ENCODE results near the gene RTBDN. TPM values are rescaled to one million over a fixed set of nuclear protein-coding genes. Genes with fewer than 3 reads are reported as not detected.

Gene RTBDN
- total RNA-seq, 1 donor from 2014 or later, result not detected

DNA sequence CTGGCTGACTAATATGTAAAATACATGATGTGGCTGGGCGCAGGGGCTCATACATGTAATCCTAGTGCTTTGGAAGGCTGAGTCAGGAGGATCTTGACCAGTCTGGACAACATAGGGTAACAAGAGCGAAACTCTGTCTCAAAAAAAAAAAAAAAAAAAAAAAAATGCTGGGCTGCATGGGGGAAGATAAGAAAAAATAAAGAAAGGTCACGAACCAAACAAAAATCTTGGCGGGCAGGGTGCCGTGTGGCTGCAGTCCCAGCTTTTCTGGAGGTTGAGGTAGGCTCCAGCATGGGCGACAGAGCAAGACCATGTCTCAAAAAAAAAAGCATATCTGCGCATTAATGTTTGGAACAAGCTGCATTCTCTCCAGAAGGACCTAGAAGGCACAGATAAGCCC lies 19.3 kb downstream of the RTBDN start:
- H3K9me3 Mint-ChIP-seq (ENCODE audit: low read depth), result no peaks in the 10 kb centered on the region
- TF ChIP-seq, protein P1, sequence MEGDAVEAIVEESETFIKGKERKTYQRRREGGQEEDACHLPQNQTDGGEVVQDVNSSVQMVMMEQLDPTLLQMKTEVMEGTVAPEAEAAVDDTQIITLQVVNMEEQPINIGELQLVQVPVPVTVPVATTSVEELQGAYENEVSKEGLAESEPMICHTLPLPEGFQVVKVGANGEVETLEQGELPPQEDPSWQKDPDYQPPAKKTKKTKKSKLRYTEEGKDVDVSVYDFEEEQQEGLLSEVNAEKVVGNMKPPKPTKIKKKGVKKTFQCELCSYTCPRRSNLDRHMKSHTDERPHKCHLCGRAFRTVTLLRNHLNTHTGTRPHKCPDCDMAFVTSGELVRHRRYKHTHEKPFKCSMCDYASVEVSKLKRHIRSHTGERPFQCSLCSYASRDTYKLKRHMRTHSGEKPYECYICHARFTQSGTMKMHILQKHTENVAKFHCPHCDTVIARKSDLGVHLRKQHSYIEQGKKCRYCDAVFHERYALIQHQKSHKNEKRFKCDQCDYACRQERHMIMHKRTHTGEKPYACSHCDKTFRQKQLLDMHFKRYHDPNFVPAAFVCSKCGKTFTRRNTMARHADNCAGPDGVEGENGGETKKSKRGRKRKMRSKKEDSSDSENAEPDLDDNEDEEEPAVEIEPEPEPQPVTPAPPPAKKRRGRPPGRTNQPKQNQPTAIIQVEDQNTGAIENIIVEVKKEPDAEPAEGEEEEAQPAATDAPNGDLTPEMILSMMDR (IDR thresholded peaks at IDR 0.05; ENCODE audit: unreplicated experiment), result no peak
- no peak for DNase-seq (ENCODE audit: low spot score, unreplicated experiment)
- H3K27me3 Mint-ChIP-seq, result no peaks in the 10 kb centered on the region
- no peaks in the 10 kb centered on the region for H3K4me1 Mint-ChIP-seq (ENCODE audit: low read depth)
- H3K27ac Mint-ChIP-seq, result no peak overlapping the region
- no peak overlapping the region for H3K4me3 Mint-ChIP-seq (ENCODE audit: low read depth)
- peaks cover 5% of the 10 kb centered on the region for H3K36me3 Mint-ChIP-seq (ENCODE audit: insufficient read depth)

- Mint-ChIP-seq H3K9me3 (ENCODE audit: low read depth) (no peaks in the 10 kb centered on the region), H3K27ac (peak within 1 kb of the TSS; percentile 93), H3K4me1 (ENCODE audit: low read depth) (peaks cover 17% of the 10 kb centered on the region), H3K4me3 (ENCODE audit: low read depth) (peak within 1 kb of the TSS; percentile 94), H3K36me3 (ENCODE audit: insufficient read depth) (peaks cover 3% of the 10 kb centered on the region), H3K27me3 (peaks cover 3% of the 10 kb centered on the region)
- TF ChIP-seq, protein P1 (IDR thresholded peaks at IDR 0.05; ENCODE audit: unreplicated experiment), result no peak
- DNase-seq (ENCODE audit: low spot score, unreplicated experiment), result peak; percentile 75
These were observed 27.9 kb downstream of the RTBDN start, which contains the start of gene RNASEH2A for GRCh38 chr19:12806242-12807081. TSS of gene RNASEH2A (plus strand) at chr19:12806584. CDS start at chr19:12806674, 90 bp downstream.

DNA sequence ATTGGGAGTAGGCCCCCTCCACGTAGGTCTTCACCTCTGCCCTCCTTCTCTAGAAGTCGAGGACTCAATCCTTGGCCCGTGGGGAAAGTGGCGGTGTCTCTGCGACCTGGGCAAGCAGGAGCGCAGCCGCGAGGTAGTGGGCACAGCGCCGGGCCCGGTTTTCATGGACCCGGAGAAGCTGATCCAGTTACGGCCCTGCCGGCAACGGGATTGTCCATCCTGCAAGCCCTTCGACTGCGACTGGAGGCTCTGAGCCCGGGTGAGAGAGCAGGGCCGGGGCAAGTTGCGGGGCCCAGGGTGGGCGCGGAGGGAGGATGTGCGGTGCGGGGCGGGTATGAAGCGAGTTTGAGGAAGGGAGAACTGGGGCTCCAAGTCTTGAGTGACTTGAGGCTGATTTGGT lies 30.3 kb downstream of the RTBDN start:
- no peak for DNase-seq (ENCODE audit: low spot score, unreplicated experiment)
- peaks cover 4% of the 10 kb centered on the region for H3K36me3 Mint-ChIP-seq (ENCODE audit: insufficient read depth)
- H3K4me3 Mint-ChIP-seq (ENCODE audit: low read depth), result peak overlapping the region; percentile 19
- no peak overlapping the region for H3K27ac Mint-ChIP-seq
- peaks cover 3% of the 10 kb centered on the region for H3K27me3 Mint-ChIP-seq
- peaks cover 25% of the 10 kb centered on the region for H3K4me1 Mint-ChIP-seq (ENCODE audit: low read depth)
- H3K9me3 Mint-ChIP-seq (ENCODE audit: low read depth), result no peaks in the 10 kb centered on the region
- TF ChIP-seq, protein P1 (IDR thresholded peaks at IDR 0.05; ENCODE audit: unreplicated experiment), result no peak

DNA sequence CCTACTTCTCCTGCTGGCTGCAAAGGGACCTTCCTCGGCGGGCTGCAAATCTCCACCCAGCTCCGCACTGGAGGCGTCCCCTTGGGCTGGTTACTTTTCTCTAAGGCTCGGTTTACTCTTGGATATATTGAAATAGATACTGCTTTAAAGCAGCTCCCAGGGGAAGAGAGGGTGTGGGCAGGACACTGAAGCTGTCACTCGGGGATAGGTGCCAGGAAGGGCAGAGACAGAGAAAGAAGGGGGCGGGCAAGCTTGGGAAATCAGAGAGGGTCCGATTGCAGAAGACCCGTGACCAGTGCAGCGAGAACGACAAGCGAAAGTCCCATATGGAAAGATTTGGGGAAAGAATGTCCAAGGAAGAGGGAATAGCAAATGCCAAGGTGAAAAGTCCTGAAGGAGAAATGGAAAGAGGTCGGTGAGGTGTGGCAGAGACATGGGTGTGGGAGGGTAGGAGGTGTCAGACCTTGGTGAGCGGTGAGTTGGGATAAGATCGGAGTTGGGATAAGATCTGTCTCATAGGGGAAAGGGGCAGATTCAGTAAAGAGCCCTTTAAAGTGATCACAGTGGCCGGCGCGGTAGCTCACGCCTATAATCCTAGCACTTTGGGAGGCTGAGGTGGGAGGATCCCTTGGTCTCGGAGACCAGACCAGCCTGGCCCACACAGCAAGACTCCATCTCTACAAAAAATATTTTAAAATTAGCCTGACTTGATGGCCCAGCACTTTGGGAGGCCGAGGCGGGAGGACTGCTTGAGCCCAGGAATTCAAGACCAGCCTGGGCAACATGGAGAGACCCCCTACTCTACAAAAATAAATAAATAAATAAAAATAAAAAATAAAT lies 31.9 kb downstream of the RTBDN start:
- Mint-ChIP-seq H3K9me3 (ENCODE audit: low read depth) (no peaks in the 10 kb centered on the region), H3K27me3 (peaks cover 3% of the 10 kb centered on the region), H3K4me1 (ENCODE audit: low read depth) (peaks cover 25% of the 10 kb centered on the region), H3K36me3 (ENCODE audit: insufficient read depth) (peaks cover 4% of the 10 kb centered on the region), H3K27ac (peak overlapping the region; percentile 33), H3K4me3 (ENCODE audit: low read depth) (peak overlapping the region; percentile 92)
- DNase-seq (ENCODE audit: low spot score, unreplicated experiment), result no peak
- TF ChIP-seq, protein P1 (IDR thresholded peaks at IDR 0.05; ENCODE audit: unreplicated experiment), result no peak

Data from progenitor cell of endocrine pancreas (in vitro differentiated cells).